HG03135 (cell line): ENCODE results near the gene INTS14.
"Not testable (repeated sequence)": the region's sequence is repeated elsewhere in the genome, so short reads cannot be mapped to it uniquely, and the experiment has no call there.

Experiments
- ATAC-seq: cut with Tn5 transposase; IDR thresholded peaks from one replicate; pipeline ENCODE4 v1.9.1; 2021; ENCODE audit warnings: mild to moderate bottlenecking, moderate library complexity; ENCODE audit not compliant: unreplicated experiment

The INTS14 gene

DNA sequence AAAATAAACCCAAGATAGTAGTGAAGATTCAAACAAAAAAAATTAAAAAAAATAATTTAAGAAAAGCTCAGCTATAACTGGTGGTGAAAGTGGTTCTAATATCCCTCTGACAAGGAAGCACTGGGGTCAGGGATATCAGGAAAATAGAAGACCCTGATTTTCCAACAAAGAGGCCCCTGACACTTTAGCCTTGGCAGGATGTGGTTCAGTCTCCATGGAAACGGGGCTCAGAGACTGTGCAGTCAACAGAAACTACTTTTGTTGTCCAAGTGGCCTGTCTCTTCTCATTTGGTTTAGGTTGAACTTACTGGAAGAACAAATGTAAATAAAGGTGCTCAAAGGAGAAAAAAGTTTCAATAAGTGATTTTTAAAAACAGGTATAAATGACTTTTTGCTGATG, 27.2 kb downstream of the INTS14 start:
- no peak for ATAC-seq

DNA sequence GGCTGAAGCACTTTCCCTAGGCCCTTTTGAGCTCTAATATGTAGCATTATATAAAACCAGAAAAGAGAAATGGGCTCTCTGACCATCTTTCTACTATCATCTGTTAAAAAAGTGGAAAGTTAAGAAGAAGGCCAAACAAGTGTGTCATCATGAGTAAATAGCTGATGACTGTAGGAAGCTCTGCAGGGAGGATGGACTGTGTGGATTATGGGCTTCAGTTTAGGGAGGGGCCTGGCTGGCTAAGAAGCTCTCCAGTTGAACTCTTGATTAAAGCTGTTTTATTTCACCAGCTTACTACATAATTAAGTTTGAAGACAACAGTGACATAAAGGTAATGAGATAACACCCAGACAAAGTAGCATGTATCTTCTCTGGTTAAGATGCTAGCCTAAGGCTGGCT, 30.6 kb downstream of the INTS14 start:
- ATAC-seq: no peak

DNA sequence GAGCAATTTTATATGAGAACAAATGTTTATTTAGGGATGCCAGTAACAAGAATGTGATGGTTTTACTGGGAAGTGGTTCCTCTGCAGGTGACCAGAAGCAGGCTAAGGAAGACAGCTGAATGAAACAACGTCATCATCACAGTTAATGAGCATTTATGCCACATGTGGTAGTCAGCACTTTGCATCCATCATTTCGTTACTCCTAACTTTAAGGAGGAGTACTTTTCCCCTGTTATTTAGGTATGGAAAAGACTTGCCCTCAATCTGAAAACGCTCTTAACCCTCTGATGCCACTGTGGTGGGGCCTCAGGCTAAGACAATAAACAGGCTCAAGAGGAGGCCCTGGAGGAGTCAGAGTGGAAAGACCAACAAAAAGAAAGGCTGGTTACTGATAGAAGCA, 31.2 kb downstream of the INTS14 start:
- ATAC-seq: no peak

DNA sequence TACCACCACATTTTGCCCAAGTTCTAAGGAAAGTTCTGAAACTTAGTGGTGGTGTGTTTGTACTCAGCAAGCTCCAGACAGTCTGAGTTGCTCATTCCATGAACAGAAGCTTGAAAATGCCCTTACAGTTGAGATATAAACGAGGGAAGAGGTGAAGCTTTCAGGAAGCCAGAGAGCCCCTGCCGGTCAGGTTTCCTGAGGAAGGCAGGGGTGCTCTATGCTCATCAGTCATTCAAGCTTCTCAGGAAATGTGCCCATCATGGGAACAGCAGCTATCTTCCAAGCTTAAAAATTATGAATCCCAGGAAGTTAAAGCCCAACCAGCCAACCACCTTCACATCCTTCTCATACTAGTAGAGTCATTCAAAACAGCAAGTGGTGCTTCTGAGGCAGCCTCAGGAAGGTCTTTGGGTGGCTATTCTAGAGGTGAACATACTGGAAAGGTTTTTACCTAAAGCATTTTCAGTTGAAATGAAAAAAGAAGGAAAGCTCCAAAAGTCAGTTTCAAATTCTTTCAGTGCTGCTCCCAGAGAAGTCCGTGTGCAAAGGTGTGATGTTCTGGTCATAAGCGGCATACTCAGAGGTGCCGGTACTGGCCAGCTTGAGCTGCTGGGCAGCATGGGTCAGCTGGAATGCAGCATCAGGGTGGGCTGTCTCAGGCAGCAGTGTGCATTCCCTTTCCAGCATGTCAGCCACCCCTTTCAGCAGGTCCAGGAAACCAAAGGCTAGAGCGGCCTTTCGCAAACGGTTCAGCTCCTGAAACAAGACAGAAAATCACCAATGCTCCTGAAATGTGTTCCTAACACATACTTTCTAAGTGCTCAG, 31.8 kb downstream of the INTS14 start:
- ATAC-seq: no peak

DNA sequence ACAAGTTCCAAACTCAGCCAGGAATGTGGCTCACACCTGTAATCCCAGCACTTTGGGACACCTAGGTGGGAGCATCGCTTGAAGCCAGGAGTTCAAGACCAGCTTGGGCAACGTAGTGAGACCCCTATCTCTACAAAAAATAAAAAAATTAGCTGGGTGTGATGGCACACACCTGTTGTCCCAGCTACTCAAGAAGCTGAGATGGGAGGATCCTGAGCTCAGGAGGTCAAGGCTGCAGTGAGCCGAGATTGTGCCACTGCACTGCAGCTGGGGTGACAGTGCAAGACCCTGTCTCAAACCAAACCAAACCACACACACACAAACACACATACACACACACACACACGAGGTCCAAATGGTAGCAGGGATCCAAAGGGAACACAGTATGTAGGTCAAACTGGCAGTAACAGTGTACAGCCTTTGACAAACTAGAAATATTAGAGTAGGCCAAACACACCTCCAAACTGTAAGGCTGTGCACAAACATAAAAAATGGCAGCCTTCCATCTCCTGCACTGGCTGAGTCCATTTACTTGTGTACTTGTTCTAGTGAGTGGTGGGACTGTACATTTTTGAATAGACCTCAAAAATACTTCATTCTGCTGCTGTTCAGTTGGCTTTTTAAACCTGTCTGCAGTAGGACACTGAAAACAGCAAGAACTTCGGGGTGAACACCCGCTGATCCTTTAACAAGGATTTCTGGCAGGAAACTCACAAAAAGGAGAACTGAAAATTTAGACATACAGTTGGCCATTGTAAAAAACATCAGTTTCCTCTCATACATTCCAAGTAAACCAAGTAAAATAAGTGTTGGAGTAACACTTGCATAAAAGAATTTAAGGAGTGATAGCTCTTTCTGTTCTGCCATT, 33.6 kb downstream of the INTS14 start:
- ATAC-seq: no peak

DNA sequence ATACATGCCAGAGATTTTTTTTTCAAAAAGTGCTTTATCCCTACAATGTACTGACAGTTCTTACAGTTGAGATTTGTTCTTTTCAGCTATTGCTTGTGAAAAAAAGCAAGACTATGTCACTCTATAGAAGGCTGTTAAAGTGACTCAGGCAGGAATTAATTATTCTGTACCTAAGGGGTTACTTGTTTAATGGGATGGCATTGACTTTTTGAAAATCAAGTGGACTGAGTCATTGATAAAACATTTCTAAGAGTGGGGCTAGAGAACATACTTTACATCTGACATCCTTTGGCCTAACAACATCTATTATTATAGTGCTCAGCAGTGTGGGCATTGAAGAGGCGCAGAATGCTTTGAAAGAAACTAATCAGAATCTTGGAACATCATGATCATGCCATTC, 34.3 kb downstream of the INTS14 start:
- no peak for ATAC-seq

DNA sequence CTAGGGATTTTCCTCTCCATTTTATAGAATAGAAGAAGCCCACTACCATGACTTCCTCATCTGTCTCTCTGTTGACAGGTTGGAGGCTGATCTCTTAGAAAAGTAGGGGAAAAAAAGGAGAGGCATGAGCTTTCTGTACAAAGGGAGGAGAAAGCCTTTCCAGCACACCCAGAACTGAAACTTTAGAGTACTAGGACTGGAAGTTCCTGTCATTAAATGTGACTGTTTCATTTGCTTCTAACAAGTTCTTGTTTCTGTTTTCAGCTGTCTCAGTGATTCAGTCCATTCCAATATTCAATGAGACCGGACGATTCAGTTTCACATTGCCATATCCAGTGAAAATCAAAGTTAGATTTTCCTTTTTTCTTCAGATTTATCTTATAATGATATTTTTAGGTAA, 39.0 kb downstream of the INTS14 start:
- no peak for ATAC-seq

DNA sequence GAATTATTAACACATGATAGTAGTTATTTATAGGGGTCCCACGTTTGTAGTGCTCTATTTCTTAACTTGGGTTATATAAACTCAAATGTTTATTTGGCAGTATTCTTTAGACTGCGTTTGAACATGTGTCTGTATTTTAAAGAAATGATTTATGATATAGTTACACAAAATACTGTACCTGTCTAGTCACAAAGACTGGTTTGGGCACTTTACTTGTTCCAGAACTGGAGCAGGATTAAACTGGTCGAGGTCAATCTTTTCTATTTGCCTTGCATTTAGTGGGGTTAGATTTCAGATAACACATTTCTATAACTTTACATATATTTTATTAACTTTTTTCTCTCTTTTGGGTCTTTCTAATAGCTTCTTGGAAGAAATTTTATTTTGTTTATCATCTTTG, 41.2 kb downstream of the INTS14 start:
- ATAC-seq: no peak

DNA sequence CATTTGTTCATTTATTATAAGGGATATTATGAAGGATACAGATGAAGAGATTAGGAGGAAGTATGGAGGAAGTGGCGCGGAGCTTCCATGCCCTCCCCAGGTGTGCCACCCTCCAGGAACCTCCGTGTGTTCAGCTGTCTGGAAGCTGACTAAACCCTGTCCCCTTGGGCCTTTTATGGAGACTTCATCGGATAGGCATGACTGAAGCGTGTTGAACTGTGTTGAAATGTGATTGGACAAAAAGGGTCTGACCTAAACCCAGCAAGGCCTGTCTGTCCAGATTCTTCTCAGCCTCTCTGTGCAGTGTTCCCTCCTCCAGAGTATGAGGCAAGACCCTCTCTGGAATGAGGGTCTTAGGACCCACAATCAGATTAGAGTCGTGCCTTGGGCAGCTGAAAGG, 49.0 kb downstream of the INTS14 start:
- no peak for ATAC-seq

DNA sequence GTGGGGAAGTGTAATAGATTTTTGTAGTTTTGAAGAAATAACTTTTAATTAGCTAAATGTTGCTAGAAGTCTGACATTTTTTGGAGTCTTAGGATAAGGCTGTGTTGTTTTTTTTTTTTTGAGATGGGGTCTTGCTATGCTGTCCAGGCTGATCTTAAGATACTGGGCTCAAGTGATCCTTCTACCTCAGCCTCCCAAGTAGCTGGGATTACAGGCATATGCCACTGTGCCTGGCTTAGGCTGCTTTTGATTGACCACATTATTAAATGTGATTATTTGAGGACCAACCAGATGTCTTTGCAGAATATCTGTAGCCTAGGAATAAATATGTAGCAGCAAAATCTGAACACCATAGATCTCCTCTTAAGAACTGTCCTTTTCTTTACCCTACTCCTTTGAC, 51.0 kb downstream of the INTS14 start:
- no peak for ATAC-seq

DNA sequence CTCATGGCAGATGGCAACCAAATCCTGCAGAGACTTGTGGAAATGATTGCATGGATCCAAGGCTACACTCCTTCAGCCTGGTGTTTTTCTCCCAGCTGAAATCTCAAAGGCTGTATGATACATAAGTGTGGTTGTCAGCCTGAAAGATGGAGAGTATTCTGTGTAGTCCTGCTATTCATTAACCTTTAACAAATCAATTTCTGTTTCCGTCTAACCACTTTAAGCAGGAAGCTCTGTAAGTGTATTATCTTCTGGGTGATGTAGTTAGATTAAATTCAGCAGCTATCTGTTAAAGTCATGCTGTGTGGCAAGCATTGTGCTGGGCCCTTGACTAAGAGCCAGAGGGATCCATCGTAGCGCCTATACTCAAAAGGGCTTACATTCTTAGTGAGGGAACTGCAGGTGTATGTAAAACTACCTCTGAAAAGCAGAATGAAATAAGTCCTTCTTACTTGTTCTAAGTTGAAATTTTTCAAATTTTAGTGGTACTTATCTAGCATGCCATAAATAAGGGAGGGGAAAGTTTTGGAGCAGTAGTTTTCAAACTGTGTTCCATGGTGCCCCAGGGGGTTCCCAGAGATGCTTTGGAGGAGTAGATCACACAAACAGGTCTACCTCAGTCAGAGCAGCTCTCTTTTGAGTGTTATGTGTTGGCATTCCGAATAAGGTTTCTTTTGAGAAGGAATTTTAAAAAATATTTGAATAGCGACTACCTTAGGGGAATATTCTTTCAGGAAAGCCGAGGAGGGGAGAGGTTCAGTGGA, 51.8 kb downstream of the INTS14 start:
- no peak for ATAC-seq

DNA sequence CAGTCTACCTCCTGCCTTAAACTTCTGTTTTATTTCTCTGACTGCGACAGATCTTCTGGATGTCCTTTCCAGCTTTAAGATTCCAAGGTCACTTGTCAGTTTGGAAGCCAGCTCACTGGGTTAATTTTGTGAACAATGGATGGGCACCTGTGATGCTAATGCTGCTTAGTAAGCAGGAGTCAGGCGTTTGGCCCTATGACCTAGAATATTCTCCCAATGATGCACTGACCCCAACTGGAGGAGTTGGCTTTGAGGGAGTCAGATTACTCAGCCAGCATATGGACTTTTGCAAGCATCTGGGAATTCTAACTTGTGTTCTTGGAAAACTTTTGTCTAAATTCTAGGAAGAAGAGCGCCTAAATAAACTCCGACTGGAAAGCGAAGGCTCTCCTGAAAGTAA, 52.6 kb downstream of the INTS14 start:
- no peak for ATAC-seq

DNA sequence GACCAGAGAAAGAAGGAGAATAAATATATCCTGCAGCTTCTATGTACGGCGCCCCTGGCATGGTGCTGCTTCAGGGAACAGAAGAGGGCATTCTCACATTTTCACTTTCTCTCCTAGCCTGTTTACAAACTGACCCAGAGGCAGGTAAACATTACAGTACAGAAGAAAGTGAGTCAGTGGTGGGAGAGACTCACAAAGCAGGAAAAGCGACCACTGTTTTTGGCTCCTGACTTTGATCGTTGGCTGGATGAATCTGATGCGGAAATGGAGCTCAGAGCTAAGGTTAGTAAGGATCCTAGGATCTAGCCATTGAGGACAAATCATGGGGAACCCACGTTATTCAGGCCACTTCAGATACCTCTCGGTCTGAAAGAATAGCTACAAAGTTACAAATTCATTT, 54.3 kb downstream of the INTS14 start:
- no peak for ATAC-seq

DNA sequence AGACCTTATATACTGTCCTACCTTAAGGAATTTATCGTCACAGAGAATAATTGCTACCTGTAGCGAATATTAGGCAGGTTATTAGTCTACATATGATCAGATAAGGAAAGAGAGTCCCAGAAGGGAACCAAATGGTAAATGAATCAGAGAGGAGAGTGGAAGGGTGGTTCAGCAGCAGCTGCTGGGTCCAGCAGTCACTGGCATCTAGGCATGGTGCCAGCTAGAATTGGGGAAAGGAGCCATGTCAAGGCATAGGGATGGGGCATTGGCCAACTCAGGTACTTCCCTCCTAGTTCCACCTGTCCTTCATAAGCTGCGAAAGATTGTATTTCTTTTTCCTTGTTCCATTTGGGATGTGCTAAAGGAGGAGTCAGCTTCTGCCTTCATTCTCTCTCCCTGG, 57.2 kb downstream of the INTS14 start:
- no peak for ATAC-seq

DNA sequence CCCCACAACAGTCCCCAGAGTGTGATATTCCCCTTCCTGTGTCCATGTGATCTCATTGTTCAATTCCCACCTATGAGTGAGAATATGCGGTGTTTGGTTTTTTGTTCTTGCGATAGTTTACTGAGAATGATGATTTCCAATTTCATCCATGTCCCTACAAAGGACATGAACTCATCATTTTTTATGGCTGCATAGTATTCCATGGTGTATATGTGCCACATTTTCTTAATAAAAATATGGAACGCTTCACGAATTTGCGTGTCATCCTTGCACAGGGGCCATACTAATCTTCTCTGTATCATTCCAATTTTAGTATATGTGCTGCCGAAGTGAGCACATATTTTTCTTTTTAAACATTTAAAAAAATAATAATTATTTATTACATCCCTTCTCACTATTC, 58.1 kb downstream of the INTS14 start:
- not testable (repeated sequence) for ATAC-seq

DNA sequence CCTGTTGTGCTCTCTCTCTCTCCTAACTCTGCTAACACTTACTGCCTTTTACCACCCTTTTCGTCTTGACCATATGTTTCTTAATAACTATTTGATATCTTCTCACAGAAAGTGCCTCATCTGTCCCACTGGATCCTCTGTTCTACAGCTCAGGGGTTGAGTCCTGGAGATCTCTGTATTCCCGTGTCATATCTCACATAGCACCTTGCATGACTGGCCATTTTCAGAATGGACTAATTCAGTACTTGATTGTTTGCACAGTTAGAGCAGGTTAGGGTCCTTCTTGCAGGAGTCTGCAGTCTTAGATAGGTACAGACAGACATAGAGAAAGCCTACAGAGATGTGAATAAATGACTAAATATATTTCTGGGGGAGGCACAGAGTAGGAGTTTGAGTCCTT, 59.7 kb downstream of the INTS14 start:
- ATAC-seq: no peak

DNA sequence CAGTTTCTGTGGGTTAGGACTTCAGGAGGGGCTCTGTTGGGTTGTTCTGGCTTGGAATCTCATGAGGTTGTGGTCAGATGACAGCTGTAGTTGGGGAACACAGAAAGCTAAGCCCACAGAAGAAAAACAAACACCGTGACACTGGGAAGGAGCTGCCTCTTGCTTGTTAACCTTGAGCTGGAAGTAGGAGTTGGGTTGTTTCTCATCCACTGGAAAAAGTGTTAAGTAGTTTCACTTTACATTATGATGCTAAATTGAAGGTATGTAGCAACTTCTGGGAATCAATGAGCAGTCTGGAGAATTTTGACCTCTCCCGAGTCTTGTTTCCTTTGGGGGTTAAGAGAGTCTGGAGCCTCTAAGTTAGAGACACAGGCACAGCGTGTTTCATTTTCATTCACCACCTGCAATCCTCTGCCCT, 60.2 kb downstream of the INTS14 start:
- no peak for ATAC-seq

DNA sequence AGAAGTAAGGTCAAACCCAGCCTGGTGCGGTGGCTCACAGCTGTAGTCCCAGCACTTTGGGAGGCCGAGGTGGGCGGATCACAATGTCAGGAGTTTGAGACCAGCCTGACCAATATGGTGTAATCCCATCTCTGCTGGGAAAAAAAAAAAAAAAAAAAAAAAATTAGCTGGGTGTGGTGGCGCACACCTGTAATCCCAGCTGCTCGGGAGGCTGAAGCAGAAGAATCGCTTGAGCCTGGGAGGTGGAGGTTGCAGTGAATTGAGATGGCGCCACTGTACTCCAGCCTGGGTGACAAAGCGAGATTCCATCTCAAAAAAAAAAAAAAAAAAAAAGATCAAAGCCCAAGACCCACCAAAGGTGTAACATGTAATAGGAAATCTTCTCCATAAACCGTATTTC, 61.6 kb downstream of the INTS14 start:
- ATAC-seq: not testable (repeated sequence)

DNA sequence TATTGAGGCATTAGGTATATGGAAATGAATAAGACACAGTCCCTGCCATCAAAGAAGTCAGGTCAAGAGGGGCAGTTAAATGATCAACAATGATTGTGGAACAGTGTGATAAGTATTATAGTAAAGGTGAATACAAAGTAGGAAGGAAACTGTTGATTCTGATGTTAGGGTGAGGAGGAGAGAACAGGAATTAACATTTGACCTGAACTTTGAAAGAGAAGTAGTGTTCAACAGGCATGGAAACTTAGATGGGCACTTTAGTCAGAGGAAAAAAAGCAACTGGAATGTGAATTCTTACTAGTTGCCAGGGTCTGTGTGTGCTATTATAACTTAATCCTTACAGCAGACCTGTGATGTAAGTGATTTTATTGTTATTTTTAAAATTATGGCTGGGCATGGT, 63.1 kb downstream of the INTS14 start:
- no peak for ATAC-seq

DNA sequence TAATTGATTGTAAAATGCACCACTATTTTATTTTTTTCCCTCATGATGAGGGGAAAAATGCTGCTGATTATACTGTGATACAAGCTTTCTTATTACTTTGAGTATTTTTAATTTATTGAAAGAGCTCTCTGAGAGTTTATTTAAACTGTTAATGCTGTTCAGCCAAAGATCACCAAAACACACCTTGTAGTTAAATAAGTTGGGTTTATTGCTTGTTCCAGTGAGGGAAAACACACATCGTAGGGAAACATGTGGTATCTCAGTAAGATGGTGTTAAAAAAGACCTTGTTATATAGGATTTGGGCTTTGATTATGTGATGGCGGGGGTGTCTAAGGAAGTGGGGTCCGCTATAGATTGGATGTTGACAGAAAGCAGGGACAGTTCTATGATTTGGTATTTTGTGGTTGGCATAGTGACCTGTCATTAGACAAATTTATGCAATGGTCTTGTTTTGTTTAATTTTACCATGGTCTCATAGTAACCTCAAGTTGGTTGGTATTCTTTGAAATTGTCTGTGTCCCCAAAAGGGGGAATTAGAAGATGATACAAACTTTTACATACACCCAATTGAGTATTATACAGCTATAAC, 69.6 kb downstream of the INTS14 start:
- no peak for ATAC-seq

DNA sequence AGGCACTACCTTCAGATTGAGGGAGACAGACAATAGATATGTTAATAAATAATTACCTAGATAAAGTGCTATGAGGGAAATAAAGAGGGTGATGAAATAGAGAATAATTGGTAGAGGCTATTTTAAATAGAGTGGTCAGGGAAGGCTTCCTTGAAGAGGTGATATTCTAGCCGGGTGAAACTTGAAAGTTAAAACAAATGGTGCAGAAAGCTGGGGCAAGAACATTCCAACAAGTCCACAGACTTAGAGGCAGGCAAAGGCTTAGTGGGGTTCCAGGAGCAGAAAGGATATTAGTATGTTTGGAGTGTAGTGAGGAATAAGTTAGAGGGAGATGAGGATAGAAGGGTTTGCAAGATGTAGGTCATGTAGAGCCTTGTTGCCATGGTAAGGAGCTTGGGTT, 70.6 kb downstream of the INTS14 start:
- ATAC-seq: no peak
